CD4-positive, CD25-positive, alpha-beta regulatory T cell (primary cell): Measurements from ENCODE around the gene OR51V1. TPM values are rescaled to one million over a fixed set of nuclear protein-coding genes. Genes with fewer than 3 reads are reported as not detected.
A peak's percentile ranks its signal among the peaks of the same experiment; 100 is the strongest.
"Not testable (repeated sequence)": the region's sequence is repeated elsewhere in the genome, so short reads cannot be mapped to it uniquely, and the experiment has no call there.

Source experiments
- ATAC-seq, 2 donors: fragments of 150-1000 bp; cut with Tn5 transposase; one replicate each; pipeline ENCODE4 v1.10.0; 2021; ENCODE audit warnings: low read depth in 2 of 2, moderate number of reproducible peaks in 2 of 2, moderate library complexity in 1 of 2
- DNase-seq, 3 donors: peaks; one replicate each; pipeline versions ENCODE4 v3.0.0 to v3.0.0-alpha.2; 2012 to 2022; ENCODE audit warnings: mixed read lengths in 1 of 3
- H3K27ac ChIP-seq: one replicate; pipeline ENCODE4 v1.7.0; 2013; ENCODE audit warnings: mild to moderate bottlenecking, low read length; ENCODE audit not compliant: insufficient read depth, poor library complexity, severe bottlenecking
- H3K27me3 ChIP-seq: one replicate; pipeline ENCODE4 v1.7.0; 2013; ENCODE audit warnings: low read length; ENCODE audit not compliant: control insufficient read depth, insufficient read depth
- H3K36me3 ChIP-seq: one replicate; pipeline ENCODE4 v1.7.0; 2013; ENCODE audit warnings: mild to moderate bottlenecking, low read length, moderate library complexity; ENCODE audit not compliant: control insufficient read depth, insufficient read depth
- H3K4me1 ChIP-seq: 2 replicates; pipeline ENCODE4 v1.7.0; 2013; ENCODE audit warnings: mild to moderate bottlenecking, low read length; ENCODE audit not compliant: insufficient read depth, control insufficient read depth, poor library complexity, severe bottlenecking
- H3K4me3 ChIP-seq: one replicate; pipeline ENCODE4 v1.7.0; 2013; ENCODE audit warnings: low read depth, mild to moderate bottlenecking, low read length, moderate library complexity
- H3K9me3 ChIP-seq, 2 experiments: 1 replicate in 1 of 2; 2 replicates in 1 of 2; pipeline ENCODE4 v1.7.0; 2013; ENCODE audit warnings: low read length in 2 of 2, mild to moderate bottlenecking in 1 of 2, moderate library complexity in 1 of 2; ENCODE audit not compliant: control insufficient read depth in 2 of 2
- H3K27ac Mint-ChIP-seq, 3 donors: one replicate each; pipeline ENCODE4 v1.8.0; 2020 to 2022; ENCODE audit warnings: mild to moderate bottlenecking in 3 of 3, mixed read lengths in 3 of 3, moderate library complexity in 2 of 3
- H3K27me3 Mint-ChIP-seq: one replicate; pipeline ENCODE4 v1.8.0; 2022; ENCODE audit warnings: mild to moderate bottlenecking, mixed read lengths
- H3K36me3 Mint-ChIP-seq: one replicate; pipeline ENCODE4 v1.8.0; 2020; ENCODE audit warnings: mixed read lengths
- H3K4me1 Mint-ChIP-seq, 4 donors: one replicate each; pipeline ENCODE4 v1.8.0; 2020 to 2022; ENCODE audit warnings: mixed read lengths in 4 of 4, mild to moderate bottlenecking in 1 of 4
- H3K4me3 Mint-ChIP-seq, 4 donors: one replicate each; pipeline ENCODE4 v1.8.0; 2020 to 2022; ENCODE audit warnings: mild to moderate bottlenecking in 4 of 4, mixed read lengths in 4 of 4, moderate library complexity in 3 of 4
- H3K9me3 Mint-ChIP-seq, 7 donors: one replicate each; pipeline ENCODE4 v1.8.0; 2020 to 2022; ENCODE audit warnings: mixed read lengths in 7 of 7, mild to moderate bottlenecking in 3 of 7, moderate library complexity in 2 of 7
- polyA plus RNA-seq, 4 donors: library from polyadenylated mRNA; unstranded; fragments of 300-500 nt; fragmentation: Illumina TruSeq; gene quantifications; one replicate each; pipeline ENCODE4 v1.2.3, GENCODE V29; 2021
- total RNA-seq: library from RNA; stranded (reverse); gene quantifications from one replicate; pipeline ENCODE4 v1.2.3, GENCODE V29; 2022

OR51V1 gene, protein sequence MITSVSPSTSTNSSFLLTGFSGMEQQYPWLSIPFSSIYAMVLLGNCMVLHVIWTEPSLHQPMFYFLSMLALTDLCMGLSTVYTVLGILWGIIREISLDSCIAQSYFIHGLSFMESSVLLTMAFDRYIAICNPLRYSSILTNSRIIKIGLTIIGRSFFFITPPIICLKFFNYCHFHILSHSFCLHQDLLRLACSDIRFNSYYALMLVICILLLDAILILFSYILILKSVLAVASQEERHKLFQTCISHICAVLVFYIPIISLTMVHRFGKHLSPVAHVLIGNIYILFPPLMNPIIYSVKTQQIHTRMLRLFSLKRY
- total RNA-seq (not detected), polyA plus RNA-seq (not detected)

DNA sequence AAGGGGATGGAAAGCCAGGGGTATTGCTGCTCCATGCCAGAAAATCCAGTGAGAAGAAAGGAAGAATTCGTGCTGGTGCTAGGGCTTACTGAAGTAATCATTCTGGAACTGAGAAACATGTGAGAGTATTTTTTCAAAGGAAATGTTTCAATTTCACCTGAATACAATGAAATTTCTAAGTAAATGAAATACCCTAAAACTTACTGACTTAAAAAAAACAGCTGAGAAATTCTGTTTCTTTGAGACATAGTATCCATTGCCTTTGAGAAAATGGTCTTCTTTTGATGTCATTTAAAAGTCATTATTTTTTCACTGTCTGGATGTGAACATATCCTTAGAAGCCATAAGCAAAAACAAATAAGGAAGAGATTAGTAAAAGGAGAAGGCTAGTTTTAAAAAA is at the start of gene OR51V1:
Gene OR51V1, minus strand, starts transcription at position 101 of the 400 bp plus-strand sequence. Its CDS starts 0 bp downstream, at position 101.
- no peaks in the 10 kb centered on the region for H3K4me1 Mint-ChIP-seq
- no peak for DNase-seq

DNA sequence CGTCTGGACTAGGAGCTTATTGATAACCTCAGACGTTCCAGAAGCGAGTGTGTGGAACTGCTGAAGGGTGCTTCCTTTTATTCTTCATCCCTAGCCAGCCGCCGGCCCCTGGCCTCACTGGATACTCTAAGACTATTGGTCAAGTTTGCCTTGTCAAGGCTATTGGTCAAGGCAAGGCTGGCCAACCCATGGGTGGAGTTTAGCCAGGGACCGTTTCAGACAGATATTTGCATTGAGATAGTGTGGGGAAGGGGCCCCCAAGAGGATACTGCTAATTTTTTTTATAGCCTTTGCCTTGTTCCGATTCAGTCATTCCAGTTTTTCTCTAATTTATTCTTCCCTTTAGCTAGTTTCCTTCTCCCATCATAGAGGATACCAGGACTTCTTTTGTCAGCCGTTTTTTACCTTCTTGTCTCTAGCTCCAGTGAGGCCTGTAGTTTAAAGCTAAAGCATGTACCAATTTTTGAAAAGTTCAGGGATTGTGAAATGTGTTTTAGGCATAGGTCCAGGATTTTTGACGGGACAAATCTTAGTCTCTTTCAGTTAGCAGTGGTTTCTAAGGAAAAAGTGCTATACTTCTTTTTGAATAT is 49.4 kb upstream of the OR51V1 start, which contains the start of gene HBG1:
Gene HBG1, minus strand, starts transcription at position 51 of the 590 bp plus-strand sequence. CDS start 53 bp downstream, outside the sequence.
- not testable (repeated sequence) for H3K4me1 ChIP-seq, H3K27ac ChIP-seq, H3K27me3 Mint-ChIP-seq, H3K4me1 Mint-ChIP-seq, H3K36me3 ChIP-seq, DNase-seq, H3K9me3 Mint-ChIP-seq, H3K27me3 ChIP-seq, H3K36me3 Mint-ChIP-seq, H3K27ac Mint-ChIP-seq, H3K4me3 ChIP-seq, ATAC-seq, H3K9me3 ChIP-seq, H3K4me3 Mint-ChIP-seq

More for the DNA sequence above, at the start of gene OR51V1:
- no peaks in the 10 kb centered on the region for H3K36me3 Mint-ChIP-seq
- Histone ChIP-seq H3K4me3 (no peak within 1 kb of the TSS), H3K27me3 (no peaks in the 10 kb centered on the region), H3K4me1 (no peaks in the 10 kb centered on the region), H3K27ac (no peak within 1 kb of the TSS), H3K36me3 (no peaks in the 10 kb centered on the region), H3K9me3 (no peaks in the 10 kb centered on the region)
- H3K27me3 Mint-ChIP-seq: no peaks in the 10 kb centered on the region
- ATAC-seq: no peak
- no peak within 1 kb of the TSS for H3K4me3 Mint-ChIP-seq
- H3K27ac Mint-ChIP-seq: peak within 1 kb of the TSS in 1 of 3 donors; percentile 79
- peaks cover 0 to 1% (median 0%) of the 10 kb centered on the region in 7 donors for H3K9me3 Mint-ChIP-seq

DNA sequence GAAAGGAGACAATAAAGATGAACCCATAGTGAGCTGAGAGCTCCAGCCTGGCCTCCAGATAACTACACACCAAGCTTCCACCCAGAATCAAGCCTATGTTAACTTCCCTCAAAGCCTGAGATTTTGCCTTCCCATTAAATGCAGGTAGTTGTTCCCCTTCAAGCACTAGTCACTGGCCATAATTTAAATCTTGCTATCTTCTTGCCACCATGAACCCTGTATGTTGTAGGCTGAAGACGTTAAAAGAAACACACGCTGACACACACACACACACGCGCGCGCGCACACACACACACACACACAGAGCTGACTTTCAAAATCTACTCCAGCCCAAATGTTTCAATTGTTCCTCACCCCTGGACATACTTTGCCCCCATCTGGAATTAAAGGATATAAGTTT is 48.0 kb upstream of the OR51V1 start:
- H3K36me3 ChIP-seq, H3K4me1 ChIP-seq, H3K36me3 Mint-ChIP-seq, H3K27me3 Mint-ChIP-seq, H3K4me3 ChIP-seq, H3K4me3 Mint-ChIP-seq, H3K27ac Mint-ChIP-seq, H3K9me3 Mint-ChIP-seq, H3K4me1 Mint-ChIP-seq, H3K9me3 ChIP-seq, H3K27me3 ChIP-seq, DNase-seq, H3K27ac ChIP-seq, ATAC-seq: not testable (repeated sequence)

DNA sequence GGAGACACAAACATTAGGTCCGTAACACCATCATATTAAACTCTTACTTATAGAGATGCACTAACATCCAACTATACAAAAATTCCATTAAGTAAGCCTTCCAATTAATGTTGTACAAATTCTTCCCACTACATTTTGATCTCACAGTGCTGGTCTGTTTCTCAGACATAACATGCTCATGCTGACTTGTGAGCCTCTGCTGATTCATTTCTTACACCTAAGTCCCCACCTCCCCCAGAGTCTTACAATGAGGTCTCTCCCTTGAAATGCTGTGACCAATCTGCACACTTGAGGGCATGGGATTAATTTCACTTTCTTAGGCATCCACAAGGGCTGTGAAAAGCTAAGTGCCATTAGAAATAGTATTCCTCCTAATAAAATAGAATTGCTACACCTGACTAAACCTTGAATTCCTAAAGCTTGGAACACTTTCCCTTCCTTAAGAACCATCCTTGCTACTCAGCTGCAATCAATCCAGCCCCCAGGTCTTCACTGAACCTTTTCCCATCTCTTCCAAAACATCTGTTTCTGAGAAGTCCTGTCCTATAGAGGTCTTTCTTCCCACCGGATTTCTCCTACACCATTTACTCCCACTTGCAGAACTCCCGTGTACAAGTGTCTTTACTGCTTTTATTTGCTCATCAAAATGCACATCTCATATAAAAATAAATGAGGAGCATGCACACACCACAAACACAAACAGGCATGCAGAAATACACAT is 47.1 kb upstream of the OR51V1 start:
- Mint-ChIP-seq H3K27ac (no peak overlapping the region), H3K4me3 (no peak overlapping the region), H3K27me3 (peaks cover 8% of the 10 kb centered on the region), H3K4me1 (no peaks in the 10 kb centered on the region), H3K36me3 (no peaks in the 10 kb centered on the region), H3K9me3 (peaks cover 0 to 3% (median 0%) of the 10 kb centered on the region in 7 donors)
- no peaks in the 10 kb centered on the region for H3K4me1 ChIP-seq
- H3K9me3 ChIP-seq: no peaks in the 10 kb centered on the region
- no peak for DNase-seq
- H3K4me3 ChIP-seq: no peak overlapping the region
- no peak overlapping the region for H3K27ac ChIP-seq
- no peaks in the 10 kb centered on the region for H3K27me3 ChIP-seq
- no peaks in the 10 kb centered on the region for H3K36me3 ChIP-seq
- ATAC-seq: no peak

DNA sequence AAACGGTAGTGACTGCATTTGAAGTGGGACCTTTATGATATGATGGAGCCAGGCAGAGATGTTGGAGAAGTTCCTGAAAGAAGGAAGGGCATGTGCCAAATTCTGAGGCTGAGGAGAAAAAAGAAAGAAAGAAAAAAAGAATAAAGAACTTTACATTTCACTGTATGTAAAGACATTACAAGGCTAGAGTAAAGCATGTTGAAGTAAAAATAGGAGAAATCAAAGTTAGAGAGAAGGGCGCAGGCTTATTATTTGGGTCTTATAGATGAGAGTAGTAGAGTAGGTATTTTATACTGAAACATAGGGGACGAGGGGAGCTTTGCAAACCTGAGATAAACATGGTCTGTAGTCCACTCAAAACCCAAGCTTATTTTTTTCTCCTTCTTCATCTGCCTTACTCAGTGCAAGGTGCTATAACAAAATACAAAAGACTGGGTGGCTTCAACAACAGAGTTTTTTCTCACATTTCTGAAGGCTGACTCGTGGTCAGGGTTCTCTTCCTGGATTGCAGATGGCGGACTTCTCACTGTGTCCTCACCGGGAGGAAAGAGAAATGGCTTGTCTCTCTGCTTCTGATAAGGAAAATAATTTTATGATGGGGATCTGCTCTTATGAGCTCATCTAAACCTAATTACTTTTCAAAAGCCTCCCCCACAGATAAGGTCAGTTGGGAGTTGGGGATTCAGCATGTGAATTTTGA is 46.4 kb upstream of the OR51V1 start:
- Histone ChIP-seq H3K27ac (no peak overlapping the region), H3K4me3 (no peak overlapping the region), H3K4me1 (no peaks in the 10 kb centered on the region), H3K9me3 (no peaks in the 10 kb centered on the region), H3K36me3 (no peaks in the 10 kb centered on the region), H3K27me3 (no peaks in the 10 kb centered on the region)
- Mint-ChIP-seq H3K4me3 (no peak overlapping the region), H3K36me3 (no peaks in the 10 kb centered on the region), H3K27ac (no peak overlapping the region), H3K9me3 (peaks cover 0 to 3% (median 0%) of the 10 kb centered on the region in 7 donors), H3K4me1 (no peaks in the 10 kb centered on the region), H3K27me3 (peaks cover 8% of the 10 kb centered on the region)
- no peak for DNase-seq
- no peak for ATAC-seq

DNA sequence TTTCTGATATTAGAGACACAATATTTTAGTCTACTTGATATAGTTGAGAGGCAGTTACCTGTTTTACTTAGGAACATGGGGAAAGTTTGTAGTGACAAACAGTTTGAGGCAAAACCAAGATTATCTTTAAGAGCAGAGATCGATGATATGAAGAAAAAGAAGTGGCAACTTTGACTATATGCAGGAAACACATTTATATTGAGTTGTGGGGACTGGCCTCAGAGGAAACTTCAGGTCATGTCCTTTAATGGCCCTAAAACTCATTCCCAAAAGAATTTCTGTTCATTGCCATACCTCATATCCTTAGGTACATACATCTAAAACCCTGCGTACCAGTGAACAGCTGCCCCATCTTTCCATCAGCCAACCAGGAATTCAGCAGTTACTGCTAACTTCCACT is 44.7 kb upstream of the OR51V1 start:
- Mint-ChIP-seq H3K4me3 (no peak overlapping the region), H3K4me1 (no peaks in the 10 kb centered on the region), H3K36me3 (no peaks in the 10 kb centered on the region), H3K9me3 (peaks cover 0 to 3% (median 0%) of the 10 kb centered on the region in 7 donors), H3K27me3 (peaks cover 8% of the 10 kb centered on the region), H3K27ac (no peak overlapping the region)
- Histone ChIP-seq H3K27me3 (no peaks in the 10 kb centered on the region), H3K4me3 (no peak overlapping the region), H3K36me3 (no peaks in the 10 kb centered on the region), H3K4me1 (no peaks in the 10 kb centered on the region), H3K9me3 (no peaks in the 10 kb centered on the region), H3K27ac (no peak overlapping the region)
- ATAC-seq (no peak), DNase-seq (no peak)

DNA sequence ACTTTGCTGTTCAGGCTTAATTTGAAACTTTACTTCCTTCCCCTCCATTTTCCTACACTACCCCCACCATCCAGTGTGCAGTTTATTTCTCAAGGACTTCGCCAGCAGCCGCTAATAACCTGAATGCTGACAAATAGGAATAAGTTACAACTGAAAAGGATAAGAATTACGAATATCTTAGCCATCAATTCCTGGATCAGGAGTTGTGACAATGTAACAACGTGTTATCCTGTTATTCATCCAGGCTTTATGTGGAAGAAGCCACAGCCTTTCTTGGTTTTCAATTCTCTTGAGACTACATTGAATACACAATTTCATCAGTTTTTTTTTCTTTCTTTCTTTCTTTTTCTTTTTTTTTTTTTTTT is 43.3 kb upstream of the OR51V1 start:
- peaks cover 0 to 3% (median 0%) of the 10 kb centered on the region in 7 donors for H3K9me3 Mint-ChIP-seq
- Histone ChIP-seq H3K27me3 (no peaks in the 10 kb centered on the region), H3K9me3 (no peaks in the 10 kb centered on the region), H3K27ac (no peak overlapping the region), H3K36me3 (no peaks in the 10 kb centered on the region), H3K4me3 (no peak overlapping the region), H3K4me1 (no peaks in the 10 kb centered on the region)
- DNase-seq (no peak), ATAC-seq (no peak)
- H3K4me1 Mint-ChIP-seq: no peaks in the 10 kb centered on the region
- H3K36me3 Mint-ChIP-seq: no peaks in the 10 kb centered on the region
- H3K4me3 Mint-ChIP-seq: no peak overlapping the region
- no peak overlapping the region for H3K27ac Mint-ChIP-seq
- H3K27me3 Mint-ChIP-seq: peaks cover 8% of the 10 kb centered on the region
